ENCODE measurements around the gene RAB3GAP1. TPM values are rescaled to one million over a fixed set of nuclear protein-coding genes. Genes with fewer than 3 reads are reported as not detected.
"Not testable (repeated sequence)": the region's sequence is repeated elsewhere in the genome, so short reads cannot be mapped to it uniquely, and the experiment has no call there.

Gene RAB3GAP1
- total RNA-seq, 2 experiments from 2014 or later, result 29.6 to 30.7 TPM

DNA sequence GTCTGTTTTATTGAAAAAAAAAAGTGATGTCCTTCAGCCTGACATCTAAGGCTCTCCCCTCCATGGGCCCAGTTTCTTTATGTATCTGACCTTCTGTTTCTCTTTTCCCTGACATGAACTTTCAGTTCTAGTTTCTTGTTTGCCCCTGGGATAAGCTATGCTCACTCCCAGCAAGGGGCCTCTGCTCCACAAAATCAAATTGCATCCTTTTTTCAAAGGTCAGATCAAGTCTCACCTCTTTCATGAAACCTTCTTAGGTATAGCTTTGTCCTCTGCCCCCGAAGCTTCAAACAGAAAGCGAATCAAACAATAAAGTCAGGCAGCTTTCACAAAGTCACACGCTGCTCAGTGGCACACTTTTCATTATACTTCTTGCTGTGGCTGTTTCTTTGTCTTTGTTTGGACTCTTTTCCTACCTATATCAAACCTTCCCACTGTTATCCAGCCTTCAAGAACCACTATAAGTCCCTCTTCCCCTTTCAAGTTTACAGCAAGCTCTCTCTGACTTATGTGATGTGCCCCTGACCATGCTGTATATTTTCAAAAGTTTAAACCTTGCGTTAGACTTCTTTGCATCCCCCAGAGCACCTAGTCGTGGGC lies 28.1 kb upstream of the RAB3GAP1 start:
- Mint-ChIP-seq H3K27ac (no peak overlapping the region), H3K4me1 (ENCODE audit: low read depth) (peaks cover 19% of the 10 kb centered on the region), H3K36me3 (peaks cover 2% of the 10 kb centered on the region), H3K9me3 (peaks cover 7% of the 10 kb centered on the region), H3K27me3 (peaks cover 2% of the 10 kb centered on the region), H3K4me3 (no peak overlapping the region)
- DNase-seq, result no peak
- intact Hi-C loops (cut with micrococcal nuclease), result no loop called here
- ChIA-PET CTCF (interaction anchor here (1.4 kb wide), 1 partner anchor 20 kb away, joined by 6 read pairs; no protein-coding TSS in a partner anchor), POLR2A (interaction anchor here (0.6 kb wide), 1 partner anchor 13 kb away, joined by 3 read pairs; no protein-coding TSS in a partner anchor)

GRCh38 chr2:135029481-135030134 lies 22.5 kb upstream of the RAB3GAP1 start:
- ChIA-PET CTCF (no interaction called here), POLR2A (no interaction called here)
- H3K27ac Mint-ChIP-seq, result no peak overlapping the region
- H3K36me3 Mint-ChIP-seq, result no peaks in the 10 kb centered on the region
- H3K9me3 Mint-ChIP-seq, result no peaks in the 10 kb centered on the region
- intact Hi-C loops (cut with micrococcal nuclease), result no loop called here
- DNase-seq, result no peak
- H3K4me1 Mint-ChIP-seq (ENCODE audit: low read depth), result no peaks in the 10 kb centered on the region
- H3K27me3 Mint-ChIP-seq, result peaks cover 2% of the 10 kb centered on the region
- H3K4me3 Mint-ChIP-seq, result no peak overlapping the region

DNA sequence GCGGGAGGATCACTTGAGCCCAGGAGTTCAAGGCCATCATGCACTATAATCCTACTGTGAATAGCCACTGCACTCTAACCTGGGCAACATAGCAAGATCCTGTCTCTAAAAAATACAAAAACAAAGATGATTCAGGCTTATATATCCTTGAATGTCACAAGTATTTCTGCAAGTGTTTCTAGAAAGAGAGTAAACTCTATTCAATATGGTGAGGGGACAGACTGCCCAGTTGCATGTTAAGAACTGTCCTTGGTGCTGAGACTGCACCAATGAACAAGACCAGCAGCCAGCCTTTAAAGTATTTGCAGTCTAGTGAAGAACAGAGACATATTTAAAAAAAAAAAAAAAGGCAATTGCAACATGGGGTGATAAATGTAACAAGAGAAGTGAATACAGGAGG lies 21.3 kb upstream of the RAB3GAP1 start:
- Mint-ChIP-seq H3K4me1 (ENCODE audit: low read depth) (no peaks in the 10 kb centered on the region), H3K9me3 (no peaks in the 10 kb centered on the region), H3K27ac (no peak overlapping the region), H3K27me3 (peaks cover 2% of the 10 kb centered on the region), H3K4me3 (no peak overlapping the region), H3K36me3 (no peaks in the 10 kb centered on the region)
- DNase-seq, result no peak
- CTCF ChIA-PET, result no interaction called here
- POLR2A ChIA-PET, result no interaction called here
- intact Hi-C loops (cut with micrococcal nuclease), result no loop called here

GRCh38 chr2:135033216-135033615 lies 18.9 kb upstream of the RAB3GAP1 start:
- H3K27me3 Mint-ChIP-seq; H3K4me1 Mint-ChIP-seq (ENCODE audit: low read depth); CTCF ChIA-PET; DNase-seq; intact Hi-C loops (cut with micrococcal nuclease); H3K27ac Mint-ChIP-seq; H3K9me3 Mint-ChIP-seq; H3K36me3 Mint-ChIP-seq; POLR2A ChIA-PET; H3K4me3 Mint-ChIP-seq: not testable (repeated sequence)

GRCh38 chr2:135037831-135038230 lies 14.3 kb upstream of the RAB3GAP1 start:
- Mint-ChIP-seq H3K9me3 (no peaks in the 10 kb centered on the region), H3K4me1 (ENCODE audit: low read depth) (no peaks in the 10 kb centered on the region), H3K27me3 (peaks cover 1% of the 10 kb centered on the region), H3K4me3 (no peak overlapping the region), H3K27ac (no peak overlapping the region), H3K36me3 (no peaks in the 10 kb centered on the region)
- ChIA-PET POLR2A (no interaction called here), CTCF (no interaction called here)
- no peak for DNase-seq
- intact Hi-C loops (cut with micrococcal nuclease), result no loop called here

DNA sequence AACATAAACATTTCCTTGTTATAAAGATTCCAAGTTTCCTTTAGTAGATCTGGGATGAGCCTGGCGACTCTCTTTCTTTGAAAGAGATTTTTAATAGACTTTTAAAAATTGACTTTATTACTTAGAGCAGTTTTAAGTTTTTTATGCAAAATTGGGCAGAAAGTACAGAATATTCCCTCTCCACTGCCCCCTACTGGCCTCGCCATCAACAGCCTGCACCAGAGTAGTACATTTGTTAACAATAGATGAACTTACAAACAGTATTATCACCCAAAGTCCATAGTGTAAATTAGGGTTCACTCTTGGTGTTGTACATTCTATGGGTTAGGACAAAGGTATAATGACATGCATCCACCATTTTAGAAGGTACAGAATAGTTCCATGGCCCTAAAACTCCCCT lies 8.7 kb upstream of the RAB3GAP1 start:
- Mint-ChIP-seq H3K4me1 (ENCODE audit: low read depth) (no peaks in the 10 kb centered on the region), H3K36me3 (no peaks in the 10 kb centered on the region), H3K4me3 (no peak overlapping the region), H3K27me3 (peaks cover 1% of the 10 kb centered on the region), H3K9me3 (no peaks in the 10 kb centered on the region), H3K27ac (no peak overlapping the region)
- POLR2A ChIA-PET, result no interaction called here
- CTCF ChIA-PET, result interaction anchor here (0.6 to 3.8 kb wide), 10 partner anchors 15 to 96 kb away, joined by 3 to 32 read pairs (median 4); no protein-coding TSS in a partner anchor
- DNase-seq, result peak; percentile 52
- intact Hi-C loops (cut with micrococcal nuclease), result loop anchor here (2.0 kb wide), 1 partner anchor 39 kb away; no protein-coding TSS in a partner anchor

- H3K27ac Mint-ChIP-seq, result no peak within 1 kb of the TSS
- no peak for DNase-seq
Measured at GRCh38 chr2:135047300-135047699, 4.8 kb upstream of the RAB3GAP1 start, which contains the start of gene MAP3K19. TSS of gene MAP3K19 (minus strand) at chr2:135047447. CDS start at chr2:135024647, 22,800 bp downstream.

GRCh38 chr2:135048122-135048521 lies 4.0 kb upstream of the RAB3GAP1 start:
- Mint-ChIP-seq H3K27me3 (no peaks in the 10 kb centered on the region), H3K4me3 (no peak overlapping the region), H3K9me3 (no peaks in the 10 kb centered on the region), H3K36me3 (peaks cover 2% of the 10 kb centered on the region), H3K27ac (no peak overlapping the region), H3K4me1 (ENCODE audit: low read depth) (peaks cover 8% of the 10 kb centered on the region)
- no peak for DNase-seq
- intact Hi-C loops (cut with micrococcal nuclease), result no loop called here
- POLR2A ChIA-PET, result no interaction called here
- CTCF ChIA-PET, result interaction anchor here (1.3 kb wide), 1 partner anchor 44 kb away, joined by 5 read pairs; no protein-coding TSS in a partner anchor

More at GRCh38 chr2:135047300-135047699, 4.8 kb upstream of the RAB3GAP1 start, which contains the start of gene MAP3K19:
- Mint-ChIP-seq H3K4me1 (ENCODE audit: low read depth) (peaks cover 7% of the 10 kb centered on the region), H3K36me3 (no peaks in the 10 kb centered on the region), H3K27me3 (no peaks in the 10 kb centered on the region), H3K4me3 (no peak within 1 kb of the TSS), H3K9me3 (no peaks in the 10 kb centered on the region)
- CTCF ChIA-PET, result interaction anchor here (1.3 kb wide), 1 partner anchor 43 kb away, joined by 5 read pairs; no protein-coding TSS in a partner anchor
- POLR2A ChIA-PET, result no interaction called here
- intact Hi-C loops (cut with micrococcal nuclease), result no loop called here

- peaks cover 6% of the 10 kb centered on the region for H3K36me3 Mint-ChIP-seq
- H3K4me1 Mint-ChIP-seq (ENCODE audit: low read depth), result peaks cover 26% of the 10 kb centered on the region
- no peaks in the 10 kb centered on the region for H3K9me3 Mint-ChIP-seq
- H3K27me3 Mint-ChIP-seq, result no peaks in the 10 kb centered on the region
- CTCF ChIA-PET, result interaction anchor here (0.9 kb wide), 1 partner anchor 481 kb away, joined by 3 read pairs; the partner anchor contains the start of gene ZRANB3
- H3K27ac Mint-ChIP-seq, result no peak overlapping the region
- no peak for DNase-seq
- intact Hi-C loops (cut with micrococcal nuclease), result loop anchor here (5.0 to 10.0 kb wide), 5 partner anchors 107 to 1082 kb away; no protein-coding TSS in a partner anchor
- POLR2A ChIA-PET, result no interaction called here
- H3K4me3 Mint-ChIP-seq, result no peak overlapping the region
Measured at GRCh38 chr2:135050132-135050531, 2.0 kb upstream of the RAB3GAP1 start.

GRCh38 chr2:135050684-135051083 lies 1.4 kb upstream of the RAB3GAP1 start:
- POLR2A ChIA-PET, result no interaction called here
- H3K27me3 Mint-ChIP-seq, result no peaks in the 10 kb centered on the region
- H3K4me3 Mint-ChIP-seq, result peak overlapping the region; percentile 21
- H3K4me1 Mint-ChIP-seq (ENCODE audit: low read depth), result peaks cover 29% of the 10 kb centered on the region
- intact Hi-C loops (cut with micrococcal nuclease), result loop anchor here (5.0 to 10.0 kb wide), 5 partner anchors 107 to 1082 kb away; no protein-coding TSS in a partner anchor
- CTCF ChIA-PET, result interaction anchor here (0.9 to 3.0 kb wide), 3 partner anchors 46 to 480 kb away, joined by 3 to 23 read pairs (median 3); partner anchors contain the start of gene ZRANB3
- peaks cover 8% of the 10 kb centered on the region for H3K36me3 Mint-ChIP-seq
- no peak for DNase-seq
- no peaks in the 10 kb centered on the region for H3K9me3 Mint-ChIP-seq
- H3K27ac Mint-ChIP-seq, result peak overlapping the region; percentile 54

GRCh38 chr2:135052997-135053474 lies 944 bp downstream of the RAB3GAP1 start:
- peak overlapping the region; percentile 100 for H3K27ac Mint-ChIP-seq
- no peaks in the 10 kb centered on the region for H3K9me3 Mint-ChIP-seq
- peak overlapping the region; percentile 98 for H3K4me3 Mint-ChIP-seq
- CTCF ChIA-PET, result interaction anchor here (0.5 to 3.0 kb wide), 4 partner anchors 8 to 690 kb away, joined by 3 to 23 read pairs (median 4); no protein-coding TSS in a partner anchor
- DNase-seq, result peak; percentile 63
- intact Hi-C loops (cut with micrococcal nuclease), result loop anchor here (1.0 to 10.0 kb wide), 15 partner anchors 34 to 1330 kb away; partner anchors contain the start of genes CCNT2 and UBXN4
- no peaks in the 10 kb centered on the region for H3K27me3 Mint-ChIP-seq
- peaks cover 17% of the 10 kb centered on the region for H3K36me3 Mint-ChIP-seq
- peaks cover 46% of the 10 kb centered on the region for H3K4me1 Mint-ChIP-seq (ENCODE audit: low read depth)
- POLR2A ChIA-PET, result interaction anchor here (0.7 to 1.5 kb wide), 6 partner anchors 14 to 478 kb away, joined by 3 to 7 read pairs (median 4); partner anchors contain the start of genes CCNT2, R3HDM1 and ZRANB3

Data from activated CD4-positive, alpha-beta memory T cell treated with anti-CD3 and anti-CD28 coated beads for 36 hours (primary cell).